Measurements from ENCODE around the gene EZH1. TPM values are rescaled to one million over a fixed set of nuclear protein-coding genes. Genes with fewer than 3 reads are reported as not detected.

Gene EZH1
- total and polyA plus RNA-seq, 2 experiments from 2014 or later: 9.5 to 22.5 TPM

DNA sequence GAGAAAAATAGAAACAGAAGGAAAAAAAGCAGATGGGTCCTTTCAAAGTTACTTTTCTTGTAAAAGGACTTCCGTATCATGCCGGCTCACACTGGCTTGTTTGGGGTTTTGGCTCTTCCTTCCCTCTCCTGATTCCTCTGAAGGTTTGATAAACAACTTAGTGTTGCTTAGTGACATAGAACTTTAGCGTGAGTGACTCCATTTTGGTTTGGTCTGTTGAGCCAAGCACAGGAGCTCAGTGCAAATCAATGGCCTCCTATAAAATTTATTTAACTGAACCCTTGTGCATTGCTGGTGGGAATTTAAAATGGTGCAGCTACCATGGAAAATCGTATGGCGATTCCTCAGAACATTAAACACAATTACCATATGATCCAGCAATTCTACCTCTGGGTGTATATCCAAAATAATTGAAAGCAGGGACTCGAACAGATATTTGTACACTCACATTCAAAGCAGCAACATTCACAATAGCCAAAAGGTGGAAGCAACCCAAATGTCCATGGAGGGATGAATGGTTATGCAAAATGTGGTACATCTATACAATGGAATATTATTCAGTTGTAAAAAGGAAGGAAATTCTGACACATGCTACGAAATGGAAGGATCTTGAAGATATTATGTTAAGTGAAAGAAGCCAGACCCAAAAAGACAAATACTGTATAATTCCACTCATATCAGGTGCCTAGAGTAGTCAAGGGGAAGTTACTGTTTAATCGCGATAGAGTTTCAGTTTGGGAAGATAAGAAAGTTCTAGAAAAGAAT is 86.8 kb downstream of the EZH1 start:
- H3K79me2 ChIP-seq: peaks cover 7% of the 10 kb centered on the region
- no peak overlapping the region for H3K4me2 ChIP-seq
- no peaks in the 10 kb centered on the region for H4K20me1 ChIP-seq (ENCODE audit: insufficient read depth, poor library complexity, severe bottlenecking)
- no peak for TF ChIP-seq EZH2phosphoT487 (IDR thresholded peaks at IDR 0.05; ENCODE audit: low read depth, severe bottlenecking, unreplicated experiment)
- TF ChIP-seq, protein P1, sequence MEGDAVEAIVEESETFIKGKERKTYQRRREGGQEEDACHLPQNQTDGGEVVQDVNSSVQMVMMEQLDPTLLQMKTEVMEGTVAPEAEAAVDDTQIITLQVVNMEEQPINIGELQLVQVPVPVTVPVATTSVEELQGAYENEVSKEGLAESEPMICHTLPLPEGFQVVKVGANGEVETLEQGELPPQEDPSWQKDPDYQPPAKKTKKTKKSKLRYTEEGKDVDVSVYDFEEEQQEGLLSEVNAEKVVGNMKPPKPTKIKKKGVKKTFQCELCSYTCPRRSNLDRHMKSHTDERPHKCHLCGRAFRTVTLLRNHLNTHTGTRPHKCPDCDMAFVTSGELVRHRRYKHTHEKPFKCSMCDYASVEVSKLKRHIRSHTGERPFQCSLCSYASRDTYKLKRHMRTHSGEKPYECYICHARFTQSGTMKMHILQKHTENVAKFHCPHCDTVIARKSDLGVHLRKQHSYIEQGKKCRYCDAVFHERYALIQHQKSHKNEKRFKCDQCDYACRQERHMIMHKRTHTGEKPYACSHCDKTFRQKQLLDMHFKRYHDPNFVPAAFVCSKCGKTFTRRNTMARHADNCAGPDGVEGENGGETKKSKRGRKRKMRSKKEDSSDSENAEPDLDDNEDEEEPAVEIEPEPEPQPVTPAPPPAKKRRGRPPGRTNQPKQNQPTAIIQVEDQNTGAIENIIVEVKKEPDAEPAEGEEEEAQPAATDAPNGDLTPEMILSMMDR (IDR thresholded peaks at IDR 0.05; ENCODE audit: poor library complexity): no peak
- TF ChIP-seq EZH2 (IDR thresholded peaks at IDR 0.05; ENCODE audit: borderline replicate concordance): no peak
- no peaks in the 10 kb centered on the region for H3K9me3 ChIP-seq (ENCODE audit: low read depth)
- H2AFZ ChIP-seq: no peak overlapping the region
- H3K27me3 ChIP-seq: no peaks in the 10 kb centered on the region
- no peaks in the 10 kb centered on the region for H3K36me3 ChIP-seq (replicated peaks; ENCODE audit: insufficient read depth, low read depth)
- no peaks in the 10 kb centered on the region for H3K9me2 ChIP-seq (replicated peaks; ENCODE audit: insufficient read depth)
- peaks cover 17% of the 10 kb centered on the region for H3K4me1 ChIP-seq (ENCODE audit: insufficient read depth)
- DNase-seq (ENCODE audit: low spot score): no peak
- WGBS (ENCODE audit: low lambda C conversion rate, missing lambda C conversion rate): 92% methylated on average over 9 of the region's 9 CpGs
- no peak overlapping the region for H3K27ac ChIP-seq
- H3K4me3 ChIP-seq: no peak overlapping the region

DNA sequence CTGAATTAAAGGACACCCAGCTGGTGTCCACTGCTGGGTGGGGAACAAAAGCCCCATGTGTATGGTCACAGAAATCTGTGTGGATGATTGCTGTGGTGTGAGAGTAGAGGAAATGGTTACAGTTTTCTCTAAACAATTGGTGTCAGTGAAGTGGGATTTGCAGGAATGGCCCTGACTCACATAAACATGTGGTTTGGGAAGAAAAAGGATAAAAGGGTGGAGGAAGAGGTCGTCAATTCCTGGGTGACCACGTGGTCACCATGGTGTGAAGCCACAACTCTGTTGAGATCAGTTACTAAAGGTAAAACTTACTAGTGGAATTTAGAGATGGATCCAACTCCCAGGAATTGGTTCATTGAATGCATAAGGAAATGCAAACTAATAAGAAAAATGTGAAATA is 89.3 kb downstream of the EZH1 start:
- H3K4me1 ChIP-seq (ENCODE audit: insufficient read depth): peaks cover 12% of the 10 kb centered on the region
- no peaks in the 10 kb centered on the region for H3K9me2 ChIP-seq (replicated peaks; ENCODE audit: insufficient read depth)
- TF ChIP-seq EZH2 (IDR thresholded peaks at IDR 0.05; ENCODE audit: borderline replicate concordance) (no peak), EZH2phosphoT487 (IDR thresholded peaks at IDR 0.05; ENCODE audit: low read depth, severe bottlenecking, unreplicated experiment) (no peak)
- TF ChIP-seq, protein P1 (IDR thresholded peaks at IDR 0.05; ENCODE audit: poor library complexity): no peak
- H3K27me3 ChIP-seq: no peaks in the 10 kb centered on the region
- H3K27ac ChIP-seq: no peak overlapping the region
- no peaks in the 10 kb centered on the region for H4K20me1 ChIP-seq (ENCODE audit: insufficient read depth, poor library complexity, severe bottlenecking)
- H3K4me3 ChIP-seq: no peak overlapping the region
- 61% methylated on average over 2 of the region's 2 CpGs for WGBS (ENCODE audit: low lambda C conversion rate, missing lambda C conversion rate)
- no peak for DNase-seq (ENCODE audit: low spot score)
- no peaks in the 10 kb centered on the region for H3K9me3 ChIP-seq (ENCODE audit: low read depth)
- H3K4me2 ChIP-seq: no peak overlapping the region
- no peaks in the 10 kb centered on the region for H3K36me3 ChIP-seq (replicated peaks; ENCODE audit: insufficient read depth, low read depth)
- no peak overlapping the region for H2AFZ ChIP-seq
- peaks cover 3% of the 10 kb centered on the region for H3K79me2 ChIP-seq

DNA sequence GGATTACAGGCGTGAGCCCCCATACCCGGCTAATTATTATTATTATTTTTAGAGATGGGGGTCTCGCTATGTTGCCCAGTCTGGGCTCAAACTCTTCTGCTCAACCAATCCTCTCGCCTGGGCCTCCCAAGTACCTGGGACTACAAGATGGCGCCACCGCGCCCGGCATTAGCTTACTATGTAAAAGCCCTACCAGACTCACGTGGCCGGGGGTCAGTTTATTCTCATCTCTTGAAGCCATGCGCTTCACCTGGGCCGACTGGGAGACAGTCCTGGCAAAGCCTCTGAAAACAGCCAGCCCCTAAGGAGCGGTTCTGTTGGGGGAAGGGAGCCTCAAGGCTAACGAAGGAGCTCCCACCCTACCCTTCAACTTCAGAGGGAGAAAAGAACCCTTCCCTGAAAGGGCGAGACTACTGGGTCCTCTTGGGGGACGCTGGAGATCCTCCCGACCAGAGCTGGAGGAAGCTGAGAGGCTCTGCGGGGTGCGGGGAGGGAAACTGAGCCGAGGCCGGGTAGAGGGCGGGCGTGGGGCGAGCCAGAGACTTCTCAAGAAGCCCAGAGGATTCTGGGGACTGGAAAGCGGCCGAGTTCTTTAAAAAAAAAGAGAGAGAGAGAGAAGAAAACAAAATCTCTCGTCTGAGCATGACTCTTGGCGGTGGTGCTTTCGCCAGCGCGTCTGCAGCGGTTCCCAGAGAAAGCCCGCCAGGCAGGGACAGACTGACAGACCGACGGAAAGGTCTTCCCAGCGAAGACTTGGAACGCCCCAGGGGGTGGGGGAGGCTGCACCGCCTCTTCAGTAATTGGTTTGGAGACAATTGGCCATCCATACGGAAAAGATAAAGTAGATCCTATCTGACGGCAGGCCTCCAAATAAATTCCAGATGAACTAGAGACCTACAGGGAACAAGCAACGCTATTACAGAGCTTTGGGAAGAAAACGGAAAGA is 91.4 kb downstream of the EZH1 start:
- no peaks in the 10 kb centered on the region for H3K27me3 ChIP-seq
- peak overlapping the region; percentile 85 for H3K4me2 ChIP-seq
- H3K27ac ChIP-seq: peak overlapping the region; percentile 97
- peak overlapping the region; percentile 97 for H2AFZ ChIP-seq
- H3K36me3 ChIP-seq (replicated peaks; ENCODE audit: insufficient read depth, low read depth): no peaks in the 10 kb centered on the region
- H3K4me1 ChIP-seq (ENCODE audit: insufficient read depth): peaks cover 4% of the 10 kb centered on the region
- H3K4me3 ChIP-seq: peak overlapping the region; percentile 26
- TF ChIP-seq, protein P1 (IDR thresholded peaks at IDR 0.05; ENCODE audit: poor library complexity): no peak
- TF ChIP-seq EZH2 (IDR thresholded peaks at IDR 0.05; ENCODE audit: borderline replicate concordance) (no peak), EZH2phosphoT487 (IDR thresholded peaks at IDR 0.05; ENCODE audit: low read depth, severe bottlenecking, unreplicated experiment) (no peak)
- WGBS (ENCODE audit: low lambda C conversion rate, missing lambda C conversion rate): 33% methylated on average over 34 of the region's 42 CpGs
- H3K79me2 ChIP-seq: no peaks in the 10 kb centered on the region
- peak; percentile 68 for DNase-seq (ENCODE audit: low spot score)
- no peaks in the 10 kb centered on the region for H4K20me1 ChIP-seq (ENCODE audit: insufficient read depth, poor library complexity, severe bottlenecking)
- H3K9me2 ChIP-seq (replicated peaks; ENCODE audit: insufficient read depth): no peaks in the 10 kb centered on the region
- no peaks in the 10 kb centered on the region for H3K9me3 ChIP-seq (ENCODE audit: low read depth)
